Measurements from ENCODE around the gene HOXC9.

HOXC9 gene

GRCh38 chr12:53974084-53975063 lies 25.6 kb upstream of the HOXC9 start, which contains the start of gene HOTAIR (continued):
- TF ChIP-seq ELK4 (IDR thresholded peaks at IDR 0.05; ENCODE audit: borderline replicate concordance, low read depth, low read length) (no peak), ZBTB17 (tag by site-specific recombination; IDR thresholded peaks at IDR 0.05) (0 out of 2 replicates have a peak, but pooled peaks have one; percentile 51), ZFHX2 (tag by site-specific recombination; conservative IDR thresholded peaks at IDR 0.05) (0 out of 2 replicates have a peak, but pooled peaks have one; percentile 10), ZNF792 (tag by site-specific recombination; IDR thresholded peaks at IDR 0.05) (no peak), ZBTB6 (tag by site-specific recombination; IDR thresholded peaks at IDR 0.05) (peak; percentile 27; the same call in 1 of the 2 replicates), PRDM1 (tag by site-specific recombination; IDR thresholded peaks at IDR 0.05) (peak; percentile 77), ZNF488 (tag by site-specific recombination; IDR thresholded peaks at IDR 0.05) (no peak), ZNF558 (tag by site-specific recombination; IDR thresholded peaks at IDR 0.05) (no peak), ZNF530 (tag by site-specific recombination; IDR thresholded peaks at IDR 0.05; ENCODE audit: low read depth) (no peak), ZSCAN30 (tag by site-specific recombination; IDR thresholded peaks at IDR 0.05) (peak; percentile 78), ZBTB11 (tag by site-specific recombination; conservative IDR thresholded peaks at IDR 0.05; ENCODE audit: low read depth) (peak; percentile 86), PRDM6 (tag by site-specific recombination; IDR thresholded peaks at IDR 0.05) (peak; percentile 4), ZNF660 (tag by site-specific recombination; IDR thresholded peaks at IDR 0.05) (peak; percentile 15; the same call in 1 of the 2 replicates), ZBTB26 (tag by site-specific recombination; optimal IDR thresholded peaks at IDR 0.05) (peak; percentile 36), ZNF423 (tag by site-specific recombination; IDR thresholded peaks at IDR 0.05) (peak; percentile 94), OVOL3 (tag by site-specific recombination; IDR thresholded peaks at IDR 0.05) (no peak), ZNF518A (tag by site-specific recombination; conservative IDR thresholded peaks at IDR 0.05; ENCODE audit: low read depth) (no peak), AEBP2 (tag by site-specific recombination; IDR thresholded peaks at IDR 0.05; ENCODE audit: borderline replicate concordance) (no peak), ZNF600 (tag by site-specific recombination; IDR thresholded peaks at IDR 0.05) (peak; percentile 63; the same call in 1 of the 2 replicates)

All from HEK293 (cell line).